HTERT RPE-1 (cell line): ENCODE results near the gene ANKRD28.

ENCODE experiments used
- in situ Hi-C: fragments of 300-500 bp; cut with MboI; formaldehyde crosslinking; loops from 4 replicates; pipeline ENCODE4 v1.14.3; 2020; ENCODE audit warnings: low sequenced_read_pairs

ANKRD28 gene

DNA sequence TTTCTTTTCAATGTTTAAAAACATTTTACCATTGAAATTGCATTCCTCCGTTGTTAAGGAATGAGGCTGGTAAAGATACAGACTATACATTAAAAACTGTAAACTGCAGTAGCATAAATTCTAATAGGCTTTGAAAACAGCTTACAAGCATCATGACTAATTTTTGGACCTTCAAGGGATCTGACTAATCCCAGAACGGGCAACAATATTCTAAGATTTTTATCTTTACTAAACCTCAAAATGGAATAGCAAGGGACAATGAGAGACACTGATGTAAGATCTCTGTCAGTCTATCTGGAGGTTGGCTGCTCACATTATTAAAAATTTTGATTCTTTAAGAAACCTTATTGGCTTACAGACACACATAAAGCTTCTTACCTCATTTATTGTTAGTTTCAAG is 121.5 kb downstream of the ANKRD28 start:
- in situ Hi-C loops, result no loop called here

DNA sequence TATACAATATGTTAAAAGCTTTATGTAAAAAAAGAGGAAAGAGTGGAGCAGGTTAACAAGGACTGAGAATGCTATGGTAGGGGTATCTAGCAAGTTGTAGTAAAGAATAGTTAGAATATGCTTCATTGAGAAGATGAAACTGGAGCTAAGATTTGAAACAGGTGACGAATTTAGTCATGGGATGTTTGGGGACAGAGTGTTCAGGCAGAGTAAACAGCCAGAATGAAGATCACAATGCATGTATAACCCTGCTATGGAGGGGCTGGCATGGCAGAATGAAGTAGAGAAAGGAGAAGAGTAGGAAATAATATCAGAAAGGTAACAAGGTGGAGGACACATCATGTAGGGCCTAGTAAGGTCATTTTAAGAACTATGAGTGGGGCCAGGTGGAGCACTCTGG is 124.2 kb downstream of the ANKRD28 start:
- in situ Hi-C loops, result no loop called here

DNA sequence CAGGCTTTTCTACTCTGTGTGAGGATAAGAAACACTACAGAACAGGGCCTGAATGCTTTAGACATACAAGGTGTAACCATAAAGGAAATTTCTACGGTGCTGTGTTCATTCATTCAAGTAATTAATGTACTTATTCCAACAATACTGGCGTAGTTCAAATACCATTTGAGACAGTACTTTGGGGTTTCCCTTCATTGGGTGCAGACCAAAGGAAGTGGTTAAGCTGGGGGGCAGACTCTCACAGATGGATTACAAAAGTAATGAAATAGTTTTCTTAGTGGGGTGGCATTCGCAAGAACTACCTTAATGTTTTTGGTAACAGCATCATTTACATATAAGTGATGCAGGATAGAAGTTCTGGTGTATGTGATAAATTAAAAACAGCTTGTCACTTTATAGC is 130.3 kb downstream of the ANKRD28 start:
- in situ Hi-C loops, result no loop called here

DNA sequence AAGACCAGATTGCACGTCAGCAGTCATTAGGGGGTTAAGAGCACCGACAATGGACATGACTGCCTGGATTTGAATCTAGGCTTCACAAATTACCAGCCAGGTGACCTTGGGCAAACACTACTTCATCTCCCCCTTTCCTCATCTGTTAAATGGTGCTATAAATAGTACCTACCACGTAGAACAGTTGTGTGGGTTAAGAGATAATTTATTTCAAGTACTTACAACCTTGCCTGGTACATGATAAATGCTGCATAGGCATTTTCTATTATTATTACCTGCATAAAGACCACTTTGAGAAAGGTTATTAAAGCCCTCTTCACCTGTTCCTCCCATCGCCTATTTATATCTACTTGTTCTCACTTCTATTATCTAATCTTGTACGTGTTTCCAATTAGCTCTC is 131.5 kb downstream of the ANKRD28 start:
- in situ Hi-C loops, result no loop called here

DNA sequence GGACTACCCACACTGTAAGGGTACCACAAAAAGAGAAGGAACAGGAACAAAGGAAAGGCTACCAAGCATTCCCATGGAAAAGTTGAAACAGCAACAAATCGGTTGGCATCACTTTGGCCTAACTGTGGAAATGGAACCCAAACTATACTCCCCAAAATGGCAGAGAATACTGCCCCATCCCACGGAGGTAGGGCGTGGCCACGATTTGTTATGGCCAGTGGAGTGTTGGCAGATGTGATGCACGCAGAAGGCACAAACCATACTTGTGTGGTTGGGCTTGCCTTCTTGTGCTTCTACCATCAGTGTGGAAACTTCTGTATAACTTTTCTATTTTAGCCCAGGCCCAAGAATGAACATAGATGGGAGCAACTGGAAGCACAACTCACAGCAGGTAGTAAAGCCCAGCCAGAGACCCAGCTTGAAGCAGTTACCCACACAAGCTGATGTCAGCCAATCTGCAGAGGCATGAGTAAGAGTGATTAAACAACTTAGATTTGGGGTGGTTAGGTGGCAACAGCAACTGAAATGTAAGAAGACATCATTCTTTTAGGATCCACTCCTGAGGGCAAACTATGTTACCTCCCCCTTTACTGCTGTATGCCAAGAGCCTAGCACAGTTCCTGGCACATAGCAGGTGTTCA is 132.1 kb downstream of the ANKRD28 start:
- in situ Hi-C loops, result no loop called here

DNA sequence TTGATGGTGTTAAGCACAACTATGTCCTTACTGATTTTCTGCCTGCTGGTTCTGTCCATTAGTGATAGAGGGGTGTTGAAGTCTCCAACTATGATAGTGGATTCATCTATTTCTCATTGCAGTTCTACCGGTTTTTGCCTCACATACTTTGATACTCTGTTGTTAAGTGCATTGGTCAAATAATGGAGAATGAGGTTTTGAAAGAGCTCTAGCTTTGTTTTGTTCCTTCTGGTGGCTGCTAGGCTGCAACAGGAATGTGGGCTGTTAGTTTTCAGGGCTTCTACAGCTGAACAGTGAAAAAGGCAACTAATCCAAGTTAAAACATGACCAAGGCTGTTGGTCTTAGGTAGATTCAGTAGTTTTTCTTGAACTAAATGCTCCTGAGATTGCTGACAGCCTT is 133.6 kb downstream of the ANKRD28 start:
- in situ Hi-C loops, result no loop called here

DNA sequence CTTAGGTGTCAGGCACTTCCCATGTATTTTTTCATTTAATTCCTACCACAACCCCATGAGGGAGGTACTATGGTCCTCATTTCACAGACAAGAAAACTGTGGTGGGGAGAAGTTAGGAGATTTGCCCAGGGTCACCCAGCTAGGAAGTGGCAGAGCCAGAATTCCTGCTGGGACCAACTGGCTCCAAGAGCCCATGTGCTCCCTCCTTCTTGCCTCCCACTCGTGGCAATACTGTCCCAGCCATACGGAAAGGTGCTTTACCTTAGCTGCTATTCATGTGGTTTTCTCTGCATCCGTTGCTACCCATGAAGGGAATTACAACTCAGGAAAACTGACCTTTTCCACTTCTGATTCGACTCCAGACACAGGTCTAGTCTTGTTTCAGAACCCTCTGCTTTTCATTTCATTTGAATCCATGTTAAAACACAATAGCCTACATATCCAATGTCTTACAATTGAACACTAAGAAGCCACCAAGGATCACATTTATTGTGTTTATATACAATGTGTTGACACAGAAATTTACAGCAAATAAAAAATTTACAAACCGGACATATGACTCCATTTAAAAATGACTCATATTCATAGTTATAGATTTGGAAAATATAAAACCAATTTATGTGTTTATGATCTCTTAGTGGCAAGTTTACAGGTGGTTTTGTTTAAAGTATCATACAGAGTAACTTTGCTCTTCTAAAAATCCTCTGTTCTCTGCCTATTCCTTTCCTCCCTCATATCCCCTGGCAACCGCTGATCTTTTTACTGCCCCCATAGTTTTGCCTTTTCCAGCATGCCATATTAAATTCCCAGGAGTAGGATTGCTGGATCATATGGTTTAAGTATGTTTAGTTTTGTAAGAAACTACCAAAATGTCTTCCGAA is 137.5 kb downstream of the ANKRD28 start:
- in situ Hi-C loops, result no loop called here

DNA sequence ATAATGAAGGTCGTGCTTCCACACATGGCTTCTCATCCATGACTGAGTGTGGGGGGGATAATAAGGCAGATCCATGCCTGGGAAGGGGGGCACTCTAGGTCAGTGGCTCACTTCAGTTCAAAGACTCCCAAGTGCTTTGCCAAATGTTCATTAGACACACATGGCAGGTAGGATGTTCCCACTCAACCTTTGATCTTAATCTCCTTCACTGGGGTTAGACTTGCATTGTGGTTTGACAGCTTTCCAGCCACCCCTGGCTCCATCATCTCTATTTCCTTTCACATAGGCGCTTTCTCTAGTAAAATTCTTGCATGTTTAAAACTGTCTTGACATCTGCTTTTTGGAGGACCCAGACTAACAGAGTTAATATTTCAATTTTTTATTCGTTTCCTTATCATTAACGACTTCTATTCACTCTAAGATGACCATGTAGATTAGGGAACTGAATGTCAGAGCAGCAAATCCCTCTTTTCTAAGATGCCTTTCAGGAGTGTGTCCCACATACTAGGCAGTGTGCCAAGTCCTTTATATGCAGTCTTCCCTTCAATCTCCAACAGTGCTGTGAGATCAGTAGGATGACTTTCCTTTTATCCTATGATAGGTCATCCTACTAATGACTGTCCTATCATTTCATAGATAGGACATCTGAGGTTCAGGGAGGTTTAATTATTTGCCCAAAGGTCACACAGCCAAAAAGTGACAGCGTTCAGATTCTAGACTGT is 138.4 kb downstream of the ANKRD28 start:
- in situ Hi-C loops, result no loop called here

DNA sequence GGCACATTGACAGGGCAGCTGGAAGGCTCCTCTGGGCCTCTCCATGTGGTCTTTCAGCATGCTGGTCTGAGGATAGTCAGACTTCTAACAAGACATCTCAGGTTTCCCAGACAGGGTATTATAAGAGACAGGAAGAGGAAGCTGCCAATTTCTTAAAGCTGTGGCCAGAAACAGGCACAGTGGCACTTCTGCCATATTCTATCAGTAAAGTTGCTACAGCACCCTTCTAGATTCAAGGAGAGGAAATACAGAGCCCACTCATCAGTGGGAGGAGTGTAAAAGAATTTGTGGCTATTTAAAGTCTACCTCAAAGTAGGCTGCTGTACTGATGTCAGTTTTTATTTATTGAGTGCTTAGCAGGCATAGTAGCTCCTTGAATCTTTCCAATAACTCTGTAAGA is 140.8 kb downstream of the ANKRD28 start:
- in situ Hi-C loops, result no loop called here

DNA sequence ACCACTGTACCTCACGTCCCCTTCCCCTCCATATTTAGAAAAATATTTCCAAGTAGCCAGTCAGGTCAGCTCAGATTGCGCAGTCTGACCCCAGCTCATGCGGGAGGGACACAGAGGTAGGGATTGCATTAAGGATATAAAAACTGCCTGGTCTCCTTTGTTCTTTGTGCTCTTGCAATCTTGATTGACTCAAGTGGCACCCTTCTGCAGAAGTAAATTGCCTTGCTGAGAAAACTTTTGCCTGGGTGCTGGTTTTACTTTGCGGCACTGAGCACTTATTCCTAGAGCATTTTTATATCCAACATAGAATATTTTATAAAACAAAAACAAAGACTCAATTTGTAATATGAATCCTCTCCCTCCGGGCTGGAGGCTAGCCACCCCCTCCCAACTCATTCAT is 141.4 kb downstream of the ANKRD28 start:
- in situ Hi-C loops, result no loop called here

DNA sequence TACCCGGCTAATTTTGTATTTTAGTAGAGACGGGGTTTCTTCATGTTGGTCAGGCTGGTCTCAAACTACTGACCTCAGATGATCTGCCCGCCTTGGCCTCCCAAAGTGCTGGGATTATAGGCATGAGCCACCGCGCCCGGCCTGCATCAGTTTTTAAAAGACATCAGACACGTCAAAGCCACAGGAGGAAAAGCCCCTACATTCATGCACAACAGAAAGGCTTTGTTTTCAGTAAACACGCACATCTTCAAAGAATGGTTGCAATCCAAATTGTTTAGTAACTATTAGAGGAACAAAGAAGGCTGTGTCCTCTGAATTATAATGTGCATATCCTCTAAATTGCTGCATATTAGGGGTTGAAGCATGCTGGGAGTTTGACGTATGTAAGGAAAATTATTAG is 142.9 kb downstream of the ANKRD28 start:
- in situ Hi-C loops, result no loop called here

DNA sequence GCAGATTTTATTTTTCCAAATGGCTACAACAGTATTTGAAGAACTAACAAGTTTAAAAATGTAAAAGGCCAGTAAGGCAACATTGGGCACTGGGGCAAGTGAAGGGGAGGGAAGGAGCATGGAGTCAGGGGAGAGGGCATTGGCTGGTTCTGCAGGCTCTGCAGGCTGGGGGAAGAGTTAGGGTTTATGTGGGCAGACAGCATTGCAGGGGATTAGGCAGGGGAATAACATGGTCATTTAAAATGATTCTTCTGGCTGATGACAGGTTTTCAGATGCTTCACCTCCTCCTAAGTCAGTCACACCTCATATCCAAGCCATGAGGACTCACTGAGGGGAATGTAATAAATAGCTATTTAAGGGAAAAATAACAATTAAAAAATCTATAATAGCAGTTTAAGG is 143.7 kb downstream of the ANKRD28 start:
- in situ Hi-C loops, result no loop called here

DNA sequence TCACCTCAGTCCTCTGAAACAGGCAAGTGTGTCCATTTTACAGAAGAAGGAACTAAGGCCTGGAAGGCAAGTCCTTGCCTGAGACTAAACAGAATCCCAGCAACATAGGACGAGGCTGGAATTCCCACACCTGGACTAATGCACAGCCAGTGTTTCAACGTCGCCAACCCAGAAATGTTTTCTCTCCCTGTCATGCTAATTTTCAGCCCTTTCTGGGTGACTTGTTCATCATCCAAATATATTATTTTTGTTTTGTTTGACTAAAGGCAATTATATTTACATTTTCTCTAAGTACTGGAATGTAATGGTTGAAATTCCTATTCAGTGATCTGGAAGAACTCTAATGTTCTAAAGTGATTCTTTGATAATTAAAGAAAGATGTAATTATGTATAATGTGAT is 144.5 kb downstream of the ANKRD28 start:
- in situ Hi-C loops, result no loop called here

DNA sequence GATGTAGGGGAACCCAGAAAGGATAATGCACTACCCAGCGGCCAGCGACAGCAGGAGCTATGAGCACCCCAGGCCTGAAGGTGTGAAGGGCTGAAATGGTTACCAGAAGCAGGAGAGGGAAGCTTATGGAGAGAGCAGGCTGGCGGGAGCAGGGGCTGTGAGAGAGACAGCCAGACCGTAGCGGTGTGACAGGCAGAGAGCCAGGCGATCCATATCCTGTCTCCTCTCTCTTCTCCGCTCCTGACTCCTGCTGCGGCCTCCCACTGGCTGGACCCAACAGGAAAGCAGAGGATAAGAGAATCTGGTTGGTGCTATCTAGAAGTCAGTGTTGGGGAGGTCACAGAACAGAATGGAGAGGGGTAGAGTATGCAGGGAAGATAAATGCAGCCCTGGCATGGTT is 146.4 kb downstream of the ANKRD28 start:
- in situ Hi-C loops, result no loop called here

DNA sequence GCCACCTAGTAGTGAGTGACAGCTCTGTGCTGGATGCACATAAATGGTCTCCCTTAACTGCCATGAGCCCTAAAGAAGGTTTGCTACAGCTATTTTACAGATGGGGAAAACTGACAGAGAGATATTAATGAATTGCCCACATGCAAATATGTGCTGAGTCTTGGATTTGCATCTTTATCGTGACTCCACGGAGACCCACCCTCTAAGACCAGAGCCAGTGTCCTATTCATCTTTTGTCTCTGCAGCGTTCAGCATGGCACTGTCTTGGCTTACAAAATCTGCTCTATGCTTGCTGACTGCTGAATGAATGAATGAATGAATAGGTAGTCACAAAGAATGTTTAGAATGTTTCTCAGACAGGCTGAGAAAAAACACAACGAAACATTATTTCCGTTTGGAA is 147.9 kb downstream of the ANKRD28 start:
- in situ Hi-C loops, result no loop called here

DNA sequence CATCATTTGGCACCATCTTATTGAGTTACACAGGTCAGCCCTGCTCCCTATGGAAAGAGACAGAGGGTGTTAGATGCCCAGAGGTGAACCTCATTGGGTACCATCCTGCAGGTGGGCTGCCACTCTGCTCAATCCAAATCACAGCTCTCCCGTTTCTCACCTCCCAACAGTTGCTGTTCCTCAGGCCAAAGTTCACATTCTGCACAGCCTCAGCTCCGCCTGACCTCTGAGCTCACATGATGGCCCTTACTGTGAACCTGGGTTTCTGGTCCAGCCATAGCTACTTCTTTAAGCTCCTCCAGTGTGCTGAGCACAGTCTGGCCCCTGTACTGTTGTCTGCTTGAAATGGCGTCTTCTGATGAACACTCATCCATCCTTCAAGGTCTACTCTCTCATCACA is 148.4 kb downstream of the ANKRD28 start:
- in situ Hi-C loops, result no loop called here

DNA sequence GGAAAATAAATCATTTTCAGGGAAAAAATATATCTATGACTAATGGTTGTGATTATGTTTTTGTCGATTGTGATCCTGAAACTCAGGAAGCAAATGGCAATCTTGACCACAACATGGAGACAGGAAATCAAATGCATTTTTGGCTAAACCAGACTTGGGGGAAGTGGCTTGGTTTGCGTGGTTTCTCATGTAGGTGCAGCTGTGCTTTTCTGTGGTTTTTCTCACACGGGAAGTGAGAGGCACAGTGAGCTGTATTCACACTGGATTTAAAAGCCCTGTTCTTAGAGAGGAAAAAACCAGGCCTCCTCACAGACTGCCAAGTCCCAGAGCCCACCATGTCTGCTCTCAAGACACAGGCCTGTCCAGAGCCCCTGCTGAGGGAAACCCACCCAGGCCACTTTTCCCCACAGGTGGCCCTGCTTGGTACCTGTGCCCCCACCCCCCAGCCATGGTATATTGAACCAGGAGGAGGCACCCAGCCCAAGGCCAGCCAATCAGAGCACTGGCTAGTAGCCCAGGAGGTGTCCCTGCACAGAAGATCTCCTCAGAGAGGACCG is 150.1 kb downstream of the ANKRD28 start:
- in situ Hi-C loops, result no loop called here

DNA sequence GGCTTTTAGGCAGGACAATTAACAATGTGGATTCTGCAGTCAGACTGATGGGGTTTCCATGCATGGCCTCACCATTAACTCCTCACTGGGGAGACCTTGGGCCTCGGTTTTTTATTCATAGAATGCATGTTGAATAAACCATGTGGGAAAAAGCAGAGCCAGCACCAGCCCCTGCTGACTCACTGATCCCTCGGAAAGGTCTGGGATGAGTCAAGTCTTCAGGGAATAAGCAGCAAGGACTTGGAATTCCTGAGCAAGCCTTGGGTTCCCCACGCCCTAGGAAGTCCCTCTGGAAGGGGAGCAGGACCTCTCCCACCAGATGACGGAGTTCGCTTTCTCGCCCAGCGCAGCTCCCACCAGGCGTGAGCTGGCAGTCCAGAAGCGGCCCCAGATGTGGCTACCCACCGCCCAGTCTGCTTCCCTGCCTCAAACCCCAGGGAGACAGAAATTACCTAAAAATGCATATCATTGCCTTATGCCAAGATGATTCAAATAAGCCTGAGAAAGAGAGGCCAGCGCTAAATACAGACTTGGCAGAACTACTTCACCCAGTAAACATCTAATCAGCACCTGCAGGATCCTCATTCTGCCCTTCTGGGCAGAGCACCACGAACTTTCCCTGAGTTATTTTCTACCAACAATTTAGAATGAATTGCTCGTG is 150.8 kb downstream of the ANKRD28 start:
- in situ Hi-C loops, result no loop called here

DNA sequence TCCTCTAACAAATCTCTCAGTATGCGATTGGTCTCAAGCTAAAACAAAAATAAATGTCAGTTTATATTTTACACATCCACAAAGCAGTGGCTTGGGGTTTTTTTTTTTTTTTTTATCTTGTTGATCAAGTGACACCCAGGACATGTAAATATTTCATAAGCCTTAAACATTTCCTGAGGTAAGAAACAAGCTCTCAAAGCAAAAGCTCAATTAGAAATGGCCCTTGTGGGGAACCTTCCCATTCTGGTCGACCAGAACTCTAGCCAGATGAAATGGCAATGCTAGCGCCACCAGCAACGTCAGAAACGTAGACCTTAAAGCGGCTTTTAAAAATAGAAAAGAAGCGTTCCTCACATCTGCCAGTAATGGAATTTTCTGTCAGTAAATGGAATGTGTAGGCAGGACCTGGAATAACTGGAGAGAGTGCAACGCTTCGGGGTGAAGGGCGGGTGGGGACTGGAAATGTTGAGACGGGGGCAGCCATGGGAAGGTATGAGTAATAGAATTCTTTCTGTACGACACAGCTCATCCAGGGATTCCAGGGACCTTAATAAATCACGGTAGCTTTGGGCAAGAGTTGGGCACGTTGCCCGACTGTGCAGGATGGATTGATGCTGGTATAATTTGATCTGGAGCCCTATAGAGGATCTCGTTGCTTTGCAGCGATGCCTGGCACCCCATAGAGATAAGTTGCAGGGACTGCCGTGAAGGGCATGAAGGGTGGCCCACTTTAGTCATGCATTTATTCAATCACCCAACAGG is 151.9 kb downstream of the ANKRD28 start:
- in situ Hi-C loops, result no loop called here

DNA sequence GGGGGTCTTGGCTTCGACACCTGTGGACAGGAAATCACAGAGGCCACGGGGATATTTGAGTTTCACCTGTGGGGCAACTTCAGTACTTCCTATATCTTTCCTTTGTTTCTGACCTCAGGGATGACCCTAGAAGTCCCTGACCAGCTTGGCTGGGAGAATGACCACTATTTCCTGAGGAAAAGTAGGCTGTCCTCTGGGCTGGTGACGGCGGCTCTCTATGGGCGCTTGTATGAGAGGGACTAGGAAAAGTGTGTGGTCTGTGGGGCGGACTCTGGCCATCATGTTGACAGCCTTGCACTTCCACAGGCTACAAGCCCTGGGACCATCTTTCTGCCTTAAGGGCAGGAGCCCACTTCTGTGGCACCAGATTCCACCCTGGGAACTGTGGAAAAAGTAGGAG is 152.5 kb downstream of the ANKRD28 start:
- in situ Hi-C loops, result no loop called here
